OCI-M2 (cell line): ENCODE results near the gene FREM1.

ENCODE experiments used
- DNase-seq: peaks from one replicate; lab custom pipeline; 2025; ENCODE audit not compliant: unreplicated experiment; lab: John Stamatoyannopoulos, UW

FREM1 gene

DNA sequence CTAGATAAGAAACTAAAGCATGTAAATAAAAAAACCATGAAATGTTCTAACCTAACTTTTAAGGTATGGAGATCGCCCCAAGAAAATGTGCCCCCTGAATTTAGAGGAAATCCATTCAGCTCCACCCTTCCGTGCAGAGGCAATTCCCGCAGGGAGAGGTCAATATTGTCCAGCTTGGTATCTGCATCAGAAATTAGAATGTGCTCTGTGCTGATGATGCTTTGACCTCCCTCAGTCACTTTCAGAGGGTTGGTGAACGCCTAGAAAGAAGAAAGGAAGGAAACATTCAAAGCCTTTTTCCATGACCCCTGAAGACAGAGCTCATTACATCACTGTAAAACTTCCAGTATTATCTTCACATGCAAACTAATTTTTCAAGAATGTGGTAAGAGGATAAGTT is 91.0 kb downstream of the FREM1 start:
- no peak for DNase-seq

DNA sequence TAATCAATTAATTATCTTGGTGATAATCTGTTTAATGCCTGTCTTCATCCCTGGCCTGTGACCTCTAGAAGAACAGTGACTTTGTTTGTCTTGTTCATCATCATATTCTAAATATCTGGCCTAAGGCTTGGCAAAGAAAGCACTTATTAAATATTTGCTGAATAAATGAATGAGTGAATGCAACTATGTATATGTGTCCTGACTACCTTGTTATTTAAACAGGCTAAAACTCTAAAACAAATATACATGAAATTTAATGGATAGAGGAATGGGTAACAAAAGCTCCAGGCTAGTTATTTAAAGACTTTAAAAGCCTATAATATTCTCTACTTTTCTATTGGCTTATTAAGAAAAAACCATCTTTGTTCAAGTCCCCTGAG is 96.0 kb downstream of the FREM1 start:
- no peak for DNase-seq

DNA sequence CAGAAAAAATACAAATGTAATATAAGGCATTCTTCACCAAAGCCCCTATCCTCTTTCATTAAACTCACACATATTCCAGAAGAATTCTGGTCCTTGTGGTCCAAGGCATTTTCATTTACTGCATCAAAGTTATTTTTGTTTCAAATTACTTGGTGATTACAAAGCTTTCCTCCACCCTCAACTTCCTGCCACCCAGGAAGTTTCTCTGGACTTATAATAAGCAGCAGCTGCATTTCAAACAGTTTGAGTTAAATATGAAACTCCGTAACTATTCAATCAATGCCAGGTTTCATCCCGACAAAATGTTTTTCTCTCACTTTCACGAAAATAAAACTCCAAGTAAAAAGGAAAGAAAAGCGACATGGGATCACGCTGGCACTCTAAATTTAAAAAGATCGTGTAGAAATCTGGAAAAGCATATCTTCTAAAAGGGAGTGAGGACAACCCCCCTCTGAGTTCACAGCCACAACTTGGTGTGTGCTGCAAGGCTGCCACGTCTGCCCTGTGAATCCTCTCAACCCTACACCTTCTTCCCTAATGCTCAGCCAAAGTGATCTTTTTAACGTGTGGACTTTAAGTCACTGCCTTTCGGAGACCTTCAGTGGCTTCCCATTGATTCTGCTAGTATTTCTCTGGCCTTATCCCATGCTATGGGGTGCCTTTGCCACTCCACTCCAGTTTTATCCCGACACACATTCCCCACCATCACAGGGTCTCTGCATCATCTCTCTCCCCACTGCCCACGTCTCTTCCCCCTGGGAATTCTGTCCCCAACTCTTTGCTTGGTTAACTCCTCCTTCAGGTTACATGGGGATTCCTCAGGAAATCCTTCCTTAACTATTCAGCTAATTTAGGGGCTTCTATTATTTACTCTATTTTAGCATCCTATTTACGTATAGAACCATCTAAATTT is 96.6 kb downstream of the FREM1 start:
- no peak for DNase-seq

DNA sequence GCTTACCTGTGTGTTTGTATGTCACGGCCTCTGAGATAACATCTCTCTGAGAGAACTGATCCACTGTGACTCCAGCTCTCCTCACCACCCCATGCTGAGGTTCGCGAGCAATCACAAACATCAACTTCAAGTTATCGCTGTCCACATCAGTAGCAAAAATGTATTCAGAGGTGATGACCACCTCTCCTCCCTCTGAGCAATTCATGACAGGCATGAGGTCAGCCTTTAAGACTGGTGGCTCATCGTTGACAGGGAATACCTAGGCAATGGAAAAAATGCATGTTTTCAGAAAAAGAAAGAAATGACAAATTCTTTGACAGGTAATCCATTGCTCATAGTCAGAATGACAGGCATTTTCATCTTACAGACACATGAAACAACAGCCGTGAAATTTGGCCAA is 97.4 kb downstream of the FREM1 start:
- DNase-seq, result no peak

GRCh38 chr9:14811844-14812243 is 98.4 kb downstream of the FREM1 start:
- DNase-seq, result no peak

GRCh38 chr9:14806941-14807520 is 103.2 kb downstream of the FREM1 start:
- DNase-seq, result no peak

DNA sequence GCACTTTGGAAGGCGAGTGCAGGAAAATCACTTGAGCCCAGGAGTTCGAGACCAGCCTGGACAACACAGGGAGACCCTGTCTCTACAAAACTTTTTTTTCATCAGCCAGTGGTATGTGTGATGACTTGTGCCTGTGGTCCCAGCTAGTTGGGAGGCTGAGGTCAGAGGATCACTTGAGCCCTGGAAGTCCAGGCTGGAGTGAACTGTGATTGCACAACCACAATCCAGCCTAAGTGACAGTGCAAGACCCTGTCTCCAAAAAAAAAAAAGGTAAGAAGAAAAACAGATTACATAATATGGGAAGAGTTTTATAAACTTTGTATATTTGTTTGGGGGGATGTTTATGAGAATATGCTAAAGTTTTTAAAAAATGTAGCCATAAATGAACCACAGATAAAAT is 111.2 kb downstream of the FREM1 start:
- no peak for DNase-seq

- DNase-seq, result no peak
Measured at GRCh38 chr9:14797435-14797834, 112.8 kb downstream of the FREM1 start.

DNA sequence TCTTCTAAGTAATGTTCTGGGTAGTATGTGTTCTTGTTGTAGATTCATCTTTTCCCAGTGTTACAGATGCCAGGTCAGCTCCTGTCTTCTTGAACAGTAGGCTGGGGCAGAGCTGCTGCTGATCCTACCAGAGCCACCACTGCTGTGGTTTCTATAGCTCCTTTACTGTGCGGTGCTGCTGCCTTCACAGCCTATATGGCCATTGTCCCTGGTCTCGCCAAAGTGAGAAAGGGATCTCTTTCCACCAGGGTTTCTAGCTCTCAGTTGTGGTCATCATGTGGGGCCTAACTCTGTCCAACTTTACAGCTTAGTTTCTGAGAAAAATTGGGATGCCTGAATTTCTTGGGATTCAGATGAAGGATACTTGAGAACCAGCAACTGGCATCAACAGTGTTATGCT is 116.8 kb downstream of the FREM1 start:
- no peak for DNase-seq

- DNase-seq, result no peak
Measured at GRCh38 chr9:14790628-14791027, 119.6 kb downstream of the FREM1 start.

DNA sequence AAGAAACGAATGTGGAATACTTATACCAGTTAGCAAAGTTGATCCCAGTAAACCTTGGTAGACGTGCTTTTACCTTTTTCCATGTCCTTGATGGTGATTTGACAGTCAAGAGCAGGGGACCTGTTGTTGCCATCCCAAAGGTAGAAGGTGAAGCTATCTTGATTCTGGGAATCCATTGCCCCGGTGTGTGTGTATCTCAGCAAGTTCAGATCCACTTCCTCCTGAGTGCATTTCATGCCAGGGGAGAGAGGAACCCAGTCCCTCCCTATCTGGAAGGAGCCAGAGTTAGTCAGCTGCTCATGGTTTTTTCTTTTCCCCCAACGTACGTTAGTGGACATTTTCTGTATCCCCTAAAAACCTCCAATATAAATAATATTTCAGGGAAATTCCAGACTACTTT is 121.4 kb downstream of the FREM1 start:
- DNase-seq, result no peak

DNA sequence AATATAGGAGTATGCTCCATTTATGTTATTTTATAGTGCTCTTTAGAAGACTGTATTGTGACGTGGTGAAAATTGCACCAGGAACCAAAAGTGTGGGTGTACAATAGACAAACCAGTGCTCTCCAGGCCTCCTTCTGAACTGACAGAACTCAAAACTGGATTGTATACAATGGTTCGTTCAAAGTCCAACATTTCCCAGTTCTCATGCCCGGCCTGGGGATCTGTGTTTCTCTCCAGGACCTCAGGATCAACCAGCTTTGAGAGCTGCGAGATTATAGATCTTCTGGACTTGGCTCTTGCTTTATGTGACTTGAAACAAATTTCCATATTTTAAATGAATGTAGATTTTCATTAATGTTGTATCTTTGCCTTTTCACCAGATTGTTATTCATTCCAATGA is 126.9 kb downstream of the FREM1 start:
- no peak for DNase-seq

DNA sequence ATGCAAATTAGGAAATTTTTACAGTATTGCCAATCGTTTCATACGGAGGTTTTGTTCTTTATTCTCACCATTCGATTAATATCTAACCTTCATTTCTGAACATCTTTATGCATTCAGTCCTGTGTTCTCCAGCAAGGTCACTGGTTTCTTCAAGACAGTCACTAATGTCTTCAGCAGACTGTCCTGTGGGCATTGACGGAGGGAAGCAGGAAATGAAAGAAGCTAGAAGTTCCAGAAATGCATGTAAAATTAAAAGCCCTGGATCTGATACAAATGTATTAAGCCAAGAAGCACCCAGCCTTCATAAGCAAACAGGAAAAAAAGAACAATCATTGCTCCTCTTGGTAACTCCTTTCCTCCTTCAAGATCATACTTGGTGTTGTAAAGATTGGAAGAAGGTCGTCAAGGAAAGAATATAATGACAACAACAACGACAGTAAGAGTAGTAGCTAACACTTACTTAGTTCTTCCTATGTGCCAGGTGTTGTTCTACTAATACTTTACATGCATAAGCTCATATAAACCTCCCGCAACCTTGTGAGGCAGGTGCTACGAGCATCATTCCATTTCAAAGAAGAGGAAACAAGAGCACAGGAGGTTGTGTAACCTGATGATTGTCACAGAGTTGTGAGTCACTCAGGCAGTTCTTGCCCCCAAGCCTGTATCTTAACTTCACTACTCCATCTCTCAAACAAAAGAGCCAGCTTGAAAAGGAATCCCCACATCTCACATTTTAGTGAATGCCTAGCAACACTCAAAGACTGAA is 127.8 kb downstream of the FREM1 start:
- DNase-seq, result no peak

DNA sequence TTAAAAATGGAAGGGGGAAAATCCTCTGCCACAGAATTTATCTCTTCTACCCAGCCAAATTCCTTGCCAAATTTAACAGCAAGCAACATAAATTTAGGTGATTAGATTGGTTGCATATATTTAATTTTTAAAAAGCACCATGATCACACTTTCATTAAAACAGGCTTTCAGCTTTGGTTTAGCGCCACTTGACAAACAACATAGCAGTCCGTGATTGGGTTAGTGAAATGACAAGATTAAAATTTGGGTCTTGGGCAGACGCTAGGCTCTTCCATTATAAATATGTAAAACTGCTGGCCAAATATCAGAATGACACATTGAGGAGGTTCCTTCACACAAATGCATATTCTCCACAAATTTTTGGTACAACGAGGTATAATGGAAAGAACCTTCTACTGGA is 129.5 kb downstream of the FREM1 start:
- no peak for DNase-seq

GRCh38 chr9:14780251-14780650 is 130.0 kb downstream of the FREM1 start:
- no peak for DNase-seq

- DNase-seq, result no peak
Measured at GRCh38 chr9:14779566-14780022, 130.6 kb downstream of the FREM1 start.

- DNase-seq, result no peak
Measured at GRCh38 chr9:14778565-14778964, 131.7 kb downstream of the FREM1 start.

DNA sequence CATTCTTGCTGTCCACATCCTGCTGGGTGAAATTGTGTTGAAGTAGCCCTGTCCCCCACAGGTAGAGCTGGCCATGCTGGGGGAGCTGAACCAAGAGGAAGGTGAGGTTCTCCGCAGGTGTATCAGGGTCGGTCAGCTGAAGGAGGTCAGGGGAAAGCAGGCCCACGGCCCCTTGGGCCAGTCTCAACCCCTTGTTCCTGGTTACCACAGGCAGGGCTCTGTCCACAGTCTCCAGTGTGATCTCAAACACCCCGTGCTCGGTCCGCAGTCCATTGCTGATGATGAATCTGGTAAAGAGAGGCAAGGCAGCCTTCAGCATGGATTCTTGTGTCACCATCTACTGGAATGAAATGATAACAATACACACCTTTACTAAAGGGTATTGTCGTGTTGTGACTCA is 134.3 kb downstream of the FREM1 start:
- no peak for DNase-seq

- no peak for DNase-seq
Measured at GRCh38 chr9:14770592-14770991, 139.6 kb downstream of the FREM1 start.

GRCh38 chr9:14769230-14769571 is 141.0 kb downstream of the FREM1 start:
- DNase-seq, result no peak

- DNase-seq, result no peak
Measured at GRCh38 chr9:14768405-14769229, 141.6 kb downstream of the FREM1 start.
